Testis (tissue), 3 donors: ENCODE data around the gene TOPORS. TPM values are rescaled to one million over a fixed set of nuclear protein-coding genes. Genes with fewer than 3 reads are reported as not detected.

Experiments
- DNase-seq: peaks from one replicate; pipeline ENCODE4 v3.0.0-alpha.2; 2019
- H3K27ac ChIP-seq, 2 donors: fragments of 200-600 bp; sonication (generic); one replicate each; pipeline ENCODE4 v1.5.1; 2019
- H3K27me3 ChIP-seq: fragments of 200-600 bp; sonication (generic); one replicate; pipeline ENCODE4 v1.5.1; 2019
- H3K36me3 ChIP-seq: fragments of 200-600 bp; sonication (generic); one replicate; pipeline ENCODE4 v1.5.1; 2017; ENCODE audit warnings: low read depth; ENCODE audit errors: missing control alignments
- H3K4me1 ChIP-seq: fragments of 200-600 bp; sonication (generic); one replicate; pipeline ENCODE4 v1.5.1; 2019
- H3K4me3 ChIP-seq, 2 donors: fragments of 200-600 bp; sonication (generic); one replicate each; pipeline ENCODE4 v1.5.1; 2017 to 2019
- H3K9me3 ChIP-seq: fragments of 200-600 bp; sonication (generic); one replicate; pipeline ENCODE4 v1.5.1; 2017
- CTCF ChIP-seq, 3 experiments: fragments of 450-650 bp in 2 of 3; fragments of 200-600 bp in 1 of 3; sonication (generic) in 1 of 3; IDR thresholded peaks; one replicate each; pipeline ENCODE4 v1.5.1; 2016 to 2019; ENCODE audit warnings: antibody characterized with exemption in 3 of 3, mild to moderate bottlenecking in 2 of 3, moderate library complexity in 1 of 3
- POLR2A ChIP-seq: fragments of 450-650 bp; IDR thresholded peaks from one replicate; pipeline ENCODE4 v1.6.1; 2017; ENCODE audit warnings: antibody characterized with exemption, mild to moderate bottlenecking, moderate library complexity
- WGBS, 2 donors: methylation state at CpG; one replicate each; pipeline ENCODE4 v1.1.5; 2018; 5-methylcytosine and 5-hydroxymethylcytosine counted together
- intact Hi-C: fragments of 100-400 bp; cut with DNase I; formaldehyde crosslinking; loops from one replicate; pipeline ENCODE4 v1.15.1; 2023; ENCODE audit warnings: low total_unique reads
- polyA plus RNA-seq: library from polyadenylated mRNA; stranded (reverse); fragments of 350-450 nt; fragmentation: Illumina TruSeq; extraction: RNeasy Lipid Tissue Mini Kit (QIAGEN cat#74804); gene quantifications from one replicate; pipeline ENCODE4 v1.2.3, GENCODE V29; 2014; ENCODE audit warnings: low read depth, low replicate concordance; ENCODE audit not compliant: insufficient read depth
- total RNA-seq, 2 donors: library from RNA; depleted of rRNA; stranded (reverse); fragments of >200 nt; gene quantifications; one replicate each; pipeline ENCODE4 v1.2.3, GENCODE V29; 2016

The TOPORS gene
- total and polyA plus RNA-seq, 3 donors from 2014 or later = 10.8 to 35.9 (median 35.4) TPM

DNA sequence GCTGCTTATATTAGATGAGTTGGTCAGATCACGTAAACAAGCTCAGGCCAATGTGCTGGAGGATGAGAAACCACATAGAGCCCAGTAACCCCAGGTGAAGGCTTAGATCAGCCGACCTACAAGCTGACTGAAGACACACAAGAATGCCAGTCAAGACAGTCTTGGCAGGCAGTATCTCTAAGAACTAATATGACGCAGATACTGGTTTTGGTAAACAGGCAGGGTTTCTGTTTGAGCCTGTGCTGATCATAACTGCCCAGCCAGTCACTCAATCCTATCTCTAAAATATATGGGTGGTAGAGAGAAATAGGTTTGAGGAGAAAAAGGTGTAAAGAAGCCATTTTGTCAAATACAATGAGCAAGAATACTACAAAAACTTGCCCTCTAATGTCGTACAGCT lies 18.6 kb downstream of the TOPORS start:
- H3K4me3 ChIP-seq = no peak overlapping the region
- H3K9me3 ChIP-seq = no peaks in the 10 kb centered on the region
- H3K4me1 ChIP-seq = no peaks in the 10 kb centered on the region
- TF ChIP-seq CTCF (IDR thresholded peaks at IDR 0.05) (no peak), POLR2A (no peak)
- H3K27ac ChIP-seq = no peak overlapping the region
- WGBS, 2 donors = 95 to 96% methylated on average over 4 of the region's 4 CpGs
- intact Hi-C loops = no loop called here
- no peak for DNase-seq
- H3K27me3 ChIP-seq = no peaks in the 10 kb centered on the region
- no peaks in the 10 kb centered on the region for H3K36me3 ChIP-seq

DNA sequence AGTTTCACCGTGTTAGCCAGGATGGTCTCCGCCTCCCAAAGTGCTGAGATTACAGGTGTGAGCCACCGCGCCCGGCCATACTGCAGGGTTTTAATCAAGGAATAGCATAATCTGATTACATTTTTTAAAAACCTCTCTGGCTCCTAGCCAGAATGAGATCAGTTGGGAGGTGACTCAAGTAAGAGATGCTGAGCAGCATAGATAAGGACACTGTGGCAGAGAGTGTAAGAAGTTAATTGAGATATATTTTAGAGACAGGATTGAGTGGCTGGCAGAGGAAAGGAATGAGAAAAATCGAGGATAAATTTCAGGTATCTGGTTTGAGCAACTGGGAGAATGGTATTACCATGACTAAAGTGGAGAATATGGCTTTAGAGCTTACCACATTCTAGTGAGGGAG lies 19.1 kb downstream of the TOPORS start:
- WGBS, 2 donors = 93 to 97% methylated on average over 6 of the region's 6 CpGs

DNA sequence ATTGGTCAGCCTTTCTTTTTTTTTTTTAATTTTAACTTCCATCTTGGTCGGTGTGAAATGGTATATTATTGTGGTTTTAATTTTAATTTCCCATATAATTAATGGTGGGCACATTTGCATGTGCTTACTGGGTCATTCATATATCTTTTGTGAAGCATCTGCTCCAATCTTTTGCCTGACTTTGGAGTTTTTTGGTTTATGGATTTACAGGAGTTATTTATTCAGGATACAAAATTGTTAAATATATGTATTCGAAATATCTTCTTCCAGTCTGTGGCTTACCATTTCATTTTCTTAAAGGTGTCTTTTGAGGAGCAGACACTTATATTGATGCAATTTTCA lies 25.7 kb downstream of the TOPORS start:
- Histone ChIP-seq H3K27ac (peak overlapping the region; percentile 92), H3K9me3 (no peaks in the 10 kb centered on the region), H3K4me1 (peaks cover 11% of the 10 kb centered on the region), H3K27me3 (no peaks in the 10 kb centered on the region), H3K36me3 (no peaks in the 10 kb centered on the region), H3K4me3 (peak overlapping the region; percentile 68 to 73)
- 8 to 11% methylated on average over 2 of the region's 2 CpGs for WGBS, 2 donors
- intact Hi-C loops = no loop called here
- no peak for TF ChIP-seq POLR2A
- no peak for TF ChIP-seq CTCF (IDR thresholded peaks at IDR 0.05)
- DNase-seq = no peak

More for the DNA sequence above, 19.1 kb downstream of the TOPORS start:
- TF ChIP-seq CTCF (IDR thresholded peaks at IDR 0.05) = no peak
- no peak for TF ChIP-seq POLR2A
- intact Hi-C loops = no loop called here
- H3K9me3 ChIP-seq = no peaks in the 10 kb centered on the region
- DNase-seq = no peak
- no peaks in the 10 kb centered on the region for H3K36me3 ChIP-seq
- no peak overlapping the region for H3K4me3 ChIP-seq
- H3K4me1 ChIP-seq = no peaks in the 10 kb centered on the region
- H3K27ac ChIP-seq = no peak overlapping the region
- no peaks in the 10 kb centered on the region for H3K27me3 ChIP-seq

DNA sequence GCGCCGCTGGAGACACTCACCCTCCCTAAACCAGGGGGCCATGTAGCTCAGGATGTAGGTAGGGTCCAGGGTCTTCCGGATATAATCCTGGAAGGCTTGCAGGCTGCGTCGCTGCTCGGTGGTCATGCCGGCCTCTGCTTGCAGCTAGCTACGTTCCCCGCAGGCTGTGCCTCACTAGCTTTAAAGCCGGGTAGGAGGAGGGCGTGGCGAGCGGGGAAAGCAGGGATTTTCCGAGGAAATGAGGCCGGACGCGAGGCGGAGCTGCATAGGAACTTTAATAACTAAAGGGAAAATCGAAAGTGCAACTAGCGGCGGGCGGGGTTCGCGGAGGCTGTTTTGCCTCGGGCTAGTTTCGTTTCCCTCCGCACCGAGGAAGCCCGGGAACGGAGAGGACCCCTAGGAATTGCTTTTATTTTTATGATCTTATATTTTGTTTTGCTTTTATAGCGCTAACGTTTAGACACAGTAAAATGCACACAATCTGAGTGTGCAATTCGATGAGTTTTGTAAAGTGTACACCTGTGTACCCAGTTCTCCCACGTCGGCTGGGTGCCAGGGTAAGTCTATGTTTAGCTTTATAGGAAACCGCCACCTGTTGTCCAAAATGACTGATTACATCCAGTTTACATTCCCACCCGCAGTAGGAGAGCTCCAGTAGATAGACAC lies 26.2 kb downstream of the TOPORS start, which contains the start of gene RIGI:
Gene RIGI, minus strand, starts transcription at position 156 of the 666 bp plus-strand sequence. Its CDS starts 30 bp downstream, at position 126.
- 0 to 1% methylated on average over 37 of the region's 37 CpGs for WGBS, 2 donors
- DNase-seq = peak; percentile 95
- H3K4me3 ChIP-seq = peak within 1 kb of the TSS; percentile 68 to 73
- TF ChIP-seq POLR2A (peak; percentile 20), CTCF (IDR thresholded peaks at IDR 0.05) (peak; percentile 32 to 40 (median 32))
- no peaks in the 10 kb centered on the region for H3K36me3 ChIP-seq
- intact Hi-C loops = no loop called here
- peaks cover 11% of the 10 kb centered on the region for H3K4me1 ChIP-seq
- H3K9me3 ChIP-seq = no peaks in the 10 kb centered on the region
- H3K27me3 ChIP-seq = no peaks in the 10 kb centered on the region
- peak within 1 kb of the TSS; percentile 92 for H3K27ac ChIP-seq

DNA sequence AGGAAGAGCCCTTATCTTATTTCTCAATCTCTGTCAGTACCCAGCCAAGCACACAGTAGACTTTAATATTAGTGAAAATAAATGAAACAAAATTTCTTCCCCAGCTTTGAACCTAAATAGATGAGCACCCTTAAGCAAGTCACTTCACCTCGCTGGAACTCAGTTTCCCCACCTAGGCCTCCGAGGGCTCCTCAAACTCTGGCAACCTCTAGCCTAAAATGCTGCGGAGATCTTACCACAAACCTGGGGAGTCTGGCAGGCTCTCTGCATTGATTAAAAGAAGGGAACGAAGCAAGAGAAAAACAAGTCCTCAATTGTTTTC lies 26.7 kb downstream of the TOPORS start:
- no peak for DNase-seq
- H3K36me3 ChIP-seq = no peaks in the 10 kb centered on the region
- peak overlapping the region; percentile 92 for H3K27ac ChIP-seq
- no peaks in the 10 kb centered on the region for H3K9me3 ChIP-seq
- H3K4me3 ChIP-seq = peak overlapping the region; percentile 68 to 73
- TF ChIP-seq POLR2A = no peak
- no peak for TF ChIP-seq CTCF (IDR thresholded peaks at IDR 0.05)
- intact Hi-C loops = no loop called here
- no peaks in the 10 kb centered on the region for H3K27me3 ChIP-seq
- H3K4me1 ChIP-seq = peaks cover 11% of the 10 kb centered on the region
- WGBS, 2 donors = 0 to 2% methylated on average over 4 of the region's 4 CpGs
